ENCODE data around the gene NDN. TPM values are rescaled to one million over a fixed set of nuclear protein-coding genes. Genes with fewer than 3 reads are reported as not detected.

NDN gene
- total and polyA plus RNA-seq, 2 of the 8 experiments (the other 6 are each of a cell fraction or from before 2014, with no cell fraction given) = 29.4 to 39.3 TPM

GRCh38 chr15:23644829-23645228 lies 42.3 kb downstream of the NDN start (continued):
- TF ChIP-seq NRF1 (IDR thresholded peaks at IDR 0.05; ENCODE audit: low read depth, low read length) = no peak
- TF ChIP-seq KDM4A (IDR thresholded peaks at IDR 0.05; ENCODE audit: low read depth, low read length, severe bottlenecking) = no peak
- no peak for TF ChIP-seq TCF12 (IDR thresholded peaks at IDR 0.05; ENCODE audit: low read depth, low read length)

Measured in H1 (cell line).